Neural cell (in vitro differentiated cells): Measurements from ENCODE around the gene CDK6. TPM values are rescaled to one million over a fixed set of nuclear protein-coding genes. Genes with fewer than 3 reads are reported as not detected.

ENCODE experiments used
- H2AFZ ChIP-seq: fragments of 200-600, 300-800 bp; sonication (generic), shearing (Covaris generic); 2 replicates; pipeline ENCODE4 v1.6.0; 2014; ENCODE audit warnings: low read depth, mild to moderate bottlenecking, antibody characterized with exemption, low read length, moderate library complexity
- H3F3A ChIP-seq: fragments of 200-600 bp; shearing (Covaris generic); 2 replicates; pipeline ENCODE4 v1.6.1; 2016; ENCODE audit warnings: mild to moderate bottlenecking, moderate library complexity, mixed read lengths, antibody characterized with exemption, low read length; ENCODE audit not compliant: insufficient read depth, poor library complexity, severe bottlenecking
- H3K27ac ChIP-seq: fragments of 200-600, 300-800 bp; sonication (generic), shearing (Covaris generic); 2 replicates; pipeline ENCODE4 v1.5.1; 2014; ENCODE audit warnings: mild to moderate bottlenecking, low read length, moderate library complexity
- H3K27me3 ChIP-seq: fragments of 300-800, 200-600 bp; sonication (generic), shearing (Covaris generic); 2 replicates; pipeline ENCODE4 v1.6.0; 2014; ENCODE audit warnings: mild to moderate bottlenecking, low read depth, low read length, moderate library complexity; ENCODE audit not compliant: insufficient read depth
- H3K36me3 ChIP-seq: fragments of 300-800, 200-600 bp; sonication (generic), shearing (Covaris generic); 2 replicates; pipeline ENCODE4 v1.5.1; 2014; ENCODE audit warnings: mild to moderate bottlenecking, antibody characterized with exemption, low read length, moderate library complexity; ENCODE audit not compliant: insufficient read depth
- H3K4me2 ChIP-seq: fragments of 300-800, 200-600 bp; sonication (generic), shearing (Covaris generic); 2 replicates; pipeline ENCODE4 v1.6.0; 2014; ENCODE audit warnings: mild to moderate bottlenecking, low read length
- H3K4me3 ChIP-seq: fragments of 300-800, 200-600 bp; sonication (generic), shearing (Covaris generic); 2 replicates; pipeline ENCODE4 v1.5.1; 2014; ENCODE audit warnings: mild to moderate bottlenecking, low read length, moderate library complexity
- H3K79me2 ChIP-seq: fragments of 200-600 bp; shearing (Covaris generic); replicated peaks from 2 replicates; pipeline ENCODE4 v1.6.0; 2014; ENCODE audit warnings: mild to moderate bottlenecking, low read length, moderate library complexity; ENCODE audit not compliant: insufficient read depth
- H3K9ac ChIP-seq: fragments of 300-800, 200-600 bp; sonication (generic), shearing (Covaris generic); 2 replicates; pipeline ENCODE4 v1.6.1; 2016; ENCODE audit warnings: mild to moderate bottlenecking, low read length, mixed read lengths
- H3K9me2 ChIP-seq: fragments of 200-600 bp; shearing (Covaris generic); 2 replicates; pipeline ENCODE4 v1.6.1; 2016; ENCODE audit warnings: mild to moderate bottlenecking, low read length, mixed read lengths; ENCODE audit not compliant: insufficient read depth
- H3K9me3 ChIP-seq: fragments of 200-600, 300-800 bp; sonication (generic), shearing (Covaris generic); 2 replicates; pipeline ENCODE4 v1.6.1; 2016; ENCODE audit warnings: mild to moderate bottlenecking, mixed run types, low read length, moderate library complexity, mixed read lengths
- H4K20me1 ChIP-seq: fragments of 200-600 bp; shearing (Covaris generic); 2 replicates; pipeline ENCODE4 v1.6.1; 2016; ENCODE audit warnings: mild to moderate bottlenecking, mixed run types; ENCODE audit not compliant: insufficient read depth
- EP300 ChIP-seq: fragments of 450-650 bp; conservative IDR thresholded peaks from 2 replicates; pipeline ENCODE4 v1.6.1; 2014; ENCODE audit warnings: antibody characterized with exemption, mild to moderate bottlenecking, moderate library complexity; ENCODE audit not compliant: poor library complexity, severe bottlenecking
- EZH2 ChIP-seq: fragments of 200-600, 300-800 bp; shearing (Covaris generic), sonication (generic); IDR thresholded peaks from 2 replicates; pipeline ENCODE4 v1.6.1; 2014; ENCODE audit warnings: antibody characterized with exemption, low read length, borderline replicate concordance, mild to moderate bottlenecking; ENCODE audit not compliant: insufficient read depth, poor library complexity, severe bottlenecking
- MXI1 ChIP-seq: fragments of 450-650 bp; conservative IDR thresholded peaks from 2 replicates; pipeline ENCODE4 v1.6.1; 2014; ENCODE audit warnings: antibody characterized with exemption, mild to moderate bottlenecking; ENCODE audit not compliant: poor library complexity, severe bottlenecking
- POLR2AphosphoS5 ChIP-seq: IDR thresholded peaks from 2 replicates; pipeline ENCODE4 v1.6.1; 2012
- RAD21 ChIP-seq: fragments of 450-650 bp; conservative IDR thresholded peaks from 2 replicates; pipeline ENCODE4 v1.6.1; 2014; ENCODE audit warnings: antibody characterized with exemption, mild to moderate bottlenecking, moderate library complexity
- SMC3 ChIP-seq: fragments of 450-650 bp; conservative IDR thresholded peaks from 2 replicates; pipeline ENCODE4 v1.6.1; 2014; ENCODE audit warnings: antibody characterized with exemption, mild to moderate bottlenecking, moderate library complexity; ENCODE audit not compliant: poor library complexity
- TAF1 ChIP-seq: IDR thresholded peaks from 2 replicates; pipeline ENCODE4 v1.6.1; 2012; ENCODE audit warnings: low read depth
- polyA plus RNA-seq: library from polyadenylated mRNA; depleted of rRNA; stranded (reverse); fragments of >200 nt; gene quantifications from 2 replicates; pipeline ENCODE4 v1.2.3, GENCODE V29; 2014
- TF ChIP-seq, protein P1 (sequence below): fragments of 450-650 bp; IDR thresholded peaks from 2 replicates; pipeline ENCODE4 v1.5.1; 2014; ENCODE audit warnings: antibody characterized with exemption, mild to moderate bottlenecking, moderate library complexity; ENCODE audit not compliant: poor library complexity, severe bottlenecking
- TF ChIP-seq, protein P2 (sequence below): IDR thresholded peaks from 2 replicates; pipeline ENCODE4 v1.6.1; 2012; ENCODE audit warnings: borderline replicate concordance

Gene CDK6
- polyA plus RNA-seq, 1 donor from 2014 or later, result 4.1 TPM

DNA sequence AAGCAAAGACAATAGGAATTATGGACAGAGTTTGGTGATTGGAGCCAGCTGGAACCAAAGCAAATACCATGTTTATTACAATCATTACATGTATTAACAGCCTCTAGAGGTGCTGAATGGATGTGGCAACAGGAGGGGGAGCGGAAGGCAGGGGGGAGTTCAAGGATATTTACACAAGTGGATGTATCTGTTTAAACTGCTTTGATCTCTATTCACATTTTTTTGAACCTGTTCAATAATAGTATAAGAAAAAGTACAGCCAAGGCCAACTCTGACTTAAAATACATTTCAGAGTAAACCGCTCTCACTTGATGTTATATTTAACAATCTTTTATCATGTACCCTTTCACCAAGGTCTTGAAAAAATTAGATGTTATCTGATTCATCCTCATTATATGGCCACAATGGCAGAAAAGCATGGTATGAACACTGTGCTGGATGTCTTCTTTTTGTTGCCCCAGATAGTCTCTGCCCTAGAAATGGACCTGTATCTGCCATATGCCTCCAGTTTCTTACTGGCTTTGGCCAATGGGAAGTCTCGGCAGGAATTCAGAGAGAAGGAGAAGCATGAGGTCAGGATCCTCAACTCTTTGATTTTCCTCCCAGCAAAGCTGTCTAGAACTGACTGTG, 158.0 kb downstream of the CDK6 start:
- no peaks in the 10 kb centered on the region for H3K36me3 ChIP-seq
- H3K9me3 ChIP-seq, result no peaks in the 10 kb centered on the region
- no peak overlapping the region for H3K9ac ChIP-seq
- H2AFZ ChIP-seq, result no peak overlapping the region
- no peak overlapping the region for H3K4me3 ChIP-seq
- H3K27me3 ChIP-seq, result no peaks in the 10 kb centered on the region
- H3K4me2 ChIP-seq, result no peak overlapping the region
- no peaks in the 10 kb centered on the region for H3K79me2 ChIP-seq
- no peaks in the 10 kb centered on the region for H3F3A ChIP-seq
- no peaks in the 10 kb centered on the region for H4K20me1 ChIP-seq
- TF ChIP-seq RAD21, result no peak
- TF ChIP-seq TAF1, result no peak
- no peak for TF ChIP-seq EP300
- TF ChIP-seq SMC3, result no peak
- no peak for TF ChIP-seq MXI1
- no peak for TF ChIP-seq POLR2AphosphoS5
- TF ChIP-seq, protein P1, sequence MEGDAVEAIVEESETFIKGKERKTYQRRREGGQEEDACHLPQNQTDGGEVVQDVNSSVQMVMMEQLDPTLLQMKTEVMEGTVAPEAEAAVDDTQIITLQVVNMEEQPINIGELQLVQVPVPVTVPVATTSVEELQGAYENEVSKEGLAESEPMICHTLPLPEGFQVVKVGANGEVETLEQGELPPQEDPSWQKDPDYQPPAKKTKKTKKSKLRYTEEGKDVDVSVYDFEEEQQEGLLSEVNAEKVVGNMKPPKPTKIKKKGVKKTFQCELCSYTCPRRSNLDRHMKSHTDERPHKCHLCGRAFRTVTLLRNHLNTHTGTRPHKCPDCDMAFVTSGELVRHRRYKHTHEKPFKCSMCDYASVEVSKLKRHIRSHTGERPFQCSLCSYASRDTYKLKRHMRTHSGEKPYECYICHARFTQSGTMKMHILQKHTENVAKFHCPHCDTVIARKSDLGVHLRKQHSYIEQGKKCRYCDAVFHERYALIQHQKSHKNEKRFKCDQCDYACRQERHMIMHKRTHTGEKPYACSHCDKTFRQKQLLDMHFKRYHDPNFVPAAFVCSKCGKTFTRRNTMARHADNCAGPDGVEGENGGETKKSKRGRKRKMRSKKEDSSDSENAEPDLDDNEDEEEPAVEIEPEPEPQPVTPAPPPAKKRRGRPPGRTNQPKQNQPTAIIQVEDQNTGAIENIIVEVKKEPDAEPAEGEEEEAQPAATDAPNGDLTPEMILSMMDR, result no peak
- H3K27ac ChIP-seq, result no peak overlapping the region
- no peaks in the 10 kb centered on the region for H3K9me2 ChIP-seq

DNA sequence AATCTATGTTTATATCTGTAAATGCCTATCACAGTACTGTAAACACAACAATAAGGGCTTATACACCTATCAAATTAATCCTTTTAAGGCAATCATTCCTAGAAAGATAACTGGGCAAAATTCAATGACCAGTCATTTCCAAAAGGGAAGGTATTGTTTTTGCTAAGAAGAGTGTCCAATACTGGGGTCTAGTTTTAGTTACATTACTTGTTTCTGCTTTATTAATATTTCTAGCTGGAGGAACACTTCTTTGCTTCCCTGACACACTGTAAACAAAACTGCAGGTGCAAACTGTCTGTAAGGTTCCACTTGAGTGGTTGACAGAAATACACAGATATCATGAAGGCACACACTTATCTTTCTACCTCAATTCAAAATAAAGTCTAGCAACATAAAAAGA, 162.0 kb downstream of the CDK6 start:
- no peak overlapping the region for H3K9ac ChIP-seq
- H3K9me3 ChIP-seq, result no peaks in the 10 kb centered on the region
- no peaks in the 10 kb centered on the region for H3K36me3 ChIP-seq
- no peaks in the 10 kb centered on the region for H3F3A ChIP-seq
- H3K4me2 ChIP-seq, result no peak overlapping the region
- no peaks in the 10 kb centered on the region for H3K79me2 ChIP-seq
- H3K27ac ChIP-seq, result no peak overlapping the region
- no peaks in the 10 kb centered on the region for H3K27me3 ChIP-seq
- TF ChIP-seq TAF1 (no peak), SMC3 (no peak), EZH2 (no peak), EP300 (no peak), POLR2AphosphoS5 (no peak), RAD21 (no peak), MXI1 (no peak)
- TF ChIP-seq, protein P1, result no peak
- TF ChIP-seq, protein P2, sequence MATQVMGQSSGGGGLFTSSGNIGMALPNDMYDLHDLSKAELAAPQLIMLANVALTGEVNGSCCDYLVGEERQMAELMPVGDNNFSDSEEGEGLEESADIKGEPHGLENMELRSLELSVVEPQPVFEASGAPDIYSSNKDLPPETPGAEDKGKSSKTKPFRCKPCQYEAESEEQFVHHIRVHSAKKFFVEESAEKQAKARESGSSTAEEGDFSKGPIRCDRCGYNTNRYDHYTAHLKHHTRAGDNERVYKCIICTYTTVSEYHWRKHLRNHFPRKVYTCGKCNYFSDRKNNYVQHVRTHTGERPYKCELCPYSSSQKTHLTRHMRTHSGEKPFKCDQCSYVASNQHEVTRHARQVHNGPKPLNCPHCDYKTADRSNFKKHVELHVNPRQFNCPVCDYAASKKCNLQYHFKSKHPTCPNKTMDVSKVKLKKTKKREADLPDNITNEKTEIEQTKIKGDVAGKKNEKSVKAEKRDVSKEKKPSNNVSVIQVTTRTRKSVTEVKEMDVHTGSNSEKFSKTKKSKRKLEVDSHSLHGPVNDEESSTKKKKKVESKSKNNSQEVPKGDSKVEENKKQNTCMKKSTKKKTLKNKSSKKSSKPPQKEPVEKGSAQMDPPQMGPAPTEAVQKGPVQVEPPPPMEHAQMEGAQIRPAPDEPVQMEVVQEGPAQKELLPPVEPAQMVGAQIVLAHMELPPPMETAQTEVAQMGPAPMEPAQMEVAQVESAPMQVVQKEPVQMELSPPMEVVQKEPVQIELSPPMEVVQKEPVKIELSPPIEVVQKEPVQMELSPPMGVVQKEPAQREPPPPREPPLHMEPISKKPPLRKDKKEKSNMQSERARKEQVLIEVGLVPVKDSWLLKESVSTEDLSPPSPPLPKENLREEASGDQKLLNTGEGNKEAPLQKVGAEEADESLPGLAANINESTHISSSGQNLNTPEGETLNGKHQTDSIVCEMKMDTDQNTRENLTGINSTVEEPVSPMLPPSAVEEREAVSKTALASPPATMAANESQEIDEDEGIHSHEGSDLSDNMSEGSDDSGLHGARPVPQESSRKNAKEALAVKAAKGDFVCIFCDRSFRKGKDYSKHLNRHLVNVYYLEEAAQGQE, result no peak
- no peaks in the 10 kb centered on the region for H3K9me2 ChIP-seq
- H2AFZ ChIP-seq, result no peak overlapping the region
- no peaks in the 10 kb centered on the region for H4K20me1 ChIP-seq
- H3K4me3 ChIP-seq, result no peak overlapping the region
